ENCODE measurements around the gene IZUMO1. TPM values are rescaled to one million over a fixed set of nuclear protein-coding genes. Genes with fewer than 3 reads are reported as not detected.
A peak's percentile ranks its signal among the peaks of the same experiment; 100 is the strongest.

IZUMO1 gene
- total and polyA plus RNA-seq, 4 donors: 0.10 to 1.6 (median 0.66) TPM; not detected in 1

GRCh38 chr19:48735031-48735615, 11.6 kb downstream of the IZUMO1 start:
- H3K27ac ChIP-seq (ENCODE audit: low read depth in 1 of 2, low read length in 2 of 2): no peak overlapping the region
- no peaks in the 10 kb centered on the region for H3K4me1 ChIP-seq (ENCODE audit: control insufficient read depth in 1 of 2, insufficient read depth in 2 of 2, low read length in 2 of 2)
- H3K27me3 ChIP-seq (ENCODE audit: control insufficient read depth in 1 of 2, insufficient read depth in 2 of 2, low read length in 1 of 2): no peaks in the 10 kb centered on the region
- no peak for DNase-seq
- 20 to 24% methylated on average over 36 to 38 of the region's 38 CpGs for WGBS, 2 donors
- H3K4me3 ChIP-seq (ENCODE audit: low read length in 2 of 2): no peak overlapping the region
- intact Hi-C loops (cut with DNase I): no loop called here
- ATAC-seq (ENCODE audit: low FRiP score): no peak
- H3K9me3 ChIP-seq (ENCODE audit: control insufficient read depth, low read length): no peaks in the 10 kb centered on the region
- no peaks in the 10 kb centered on the region for H3K36me3 ChIP-seq (ENCODE audit: control insufficient read depth in 1 of 2, insufficient read depth in 2 of 2, low read length in 1 of 2)

- intact Hi-C loops (cut with DNase I): no loop called here
- H3K36me3 ChIP-seq (ENCODE audit: control insufficient read depth in 1 of 2, insufficient read depth in 2 of 2, low read length in 1 of 2): no peaks in the 10 kb centered on the region
These were observed 12.1 kb downstream of the IZUMO1 start for GRCh38 chr19:48734625-48735024.

GRCh38 chr19:48731452-48731851, 15.3 kb downstream of the IZUMO1 start:
- no peak overlapping the region for H3K4me3 ChIP-seq (ENCODE audit: low read length in 2 of 2)
- ATAC-seq (ENCODE audit: low FRiP score): no peak
- DNase-seq: no peak
- H3K27ac ChIP-seq (ENCODE audit: low read depth in 1 of 2, low read length in 2 of 2): no peak overlapping the region
- no peaks in the 10 kb centered on the region for H3K36me3 ChIP-seq (ENCODE audit: control insufficient read depth in 1 of 2, insufficient read depth in 2 of 2, low read length in 1 of 2)
- H3K9me3 ChIP-seq (ENCODE audit: control insufficient read depth, low read length): no peaks in the 10 kb centered on the region
- intact Hi-C loops (cut with DNase I): no loop called here
- no peaks in the 10 kb centered on the region for H3K27me3 ChIP-seq (ENCODE audit: control insufficient read depth in 1 of 2, insufficient read depth in 2 of 2, low read length in 1 of 2)
- H3K4me1 ChIP-seq (ENCODE audit: control insufficient read depth in 1 of 2, insufficient read depth in 2 of 2, low read length in 2 of 2): no peaks in the 10 kb centered on the region
- WGBS, 2 donors: 89 to 90% methylated on average over 4 of the region's 4 CpGs

More at GRCh38 chr19:48734625-48735024, 12.1 kb downstream of the IZUMO1 start:
- H3K27ac ChIP-seq (ENCODE audit: low read depth in 1 of 2, low read length in 2 of 2): no peak overlapping the region
- H3K4me3 ChIP-seq (ENCODE audit: low read length in 2 of 2): no peak overlapping the region
- no peak for DNase-seq
- no peak for ATAC-seq (ENCODE audit: low FRiP score)
- 95 to 98% methylated on average over 6 to 9 of the region's 9 CpGs for WGBS, 2 donors
- H3K4me1 ChIP-seq (ENCODE audit: control insufficient read depth in 1 of 2, insufficient read depth in 2 of 2, low read length in 2 of 2): no peaks in the 10 kb centered on the region
- H3K9me3 ChIP-seq (ENCODE audit: control insufficient read depth, low read length): no peaks in the 10 kb centered on the region
- H3K27me3 ChIP-seq (ENCODE audit: control insufficient read depth in 1 of 2, insufficient read depth in 2 of 2, low read length in 1 of 2): no peaks in the 10 kb centered on the region

- H3K36me3 ChIP-seq (ENCODE audit: control insufficient read depth in 1 of 2, insufficient read depth in 2 of 2, low read length in 1 of 2): no peaks in the 10 kb centered on the region
- ATAC-seq (ENCODE audit: low FRiP score): no peak
- no peaks in the 10 kb centered on the region for H3K9me3 ChIP-seq (ENCODE audit: control insufficient read depth, low read length)
- no peaks in the 10 kb centered on the region for H3K4me1 ChIP-seq (ENCODE audit: control insufficient read depth in 1 of 2, insufficient read depth in 2 of 2, low read length in 2 of 2)
- intact Hi-C loops (cut with DNase I): no loop called here
- H3K27ac ChIP-seq (ENCODE audit: low read depth in 1 of 2, low read length in 2 of 2): no peak overlapping the region
- no peak overlapping the region for H3K4me3 ChIP-seq (ENCODE audit: low read length in 2 of 2)
- H3K27me3 ChIP-seq (ENCODE audit: control insufficient read depth in 1 of 2, insufficient read depth in 2 of 2, low read length in 1 of 2): no peaks in the 10 kb centered on the region
- no peak for DNase-seq
- WGBS, 2 donors: 34 to 35% methylated on average over 76 to 77 of the region's 77 CpGs
These were observed 17.6 kb downstream of the IZUMO1 start for GRCh38 chr19:48728911-48729664.

- H3K4me3 ChIP-seq (ENCODE audit: low read length in 2 of 2): no peak overlapping the region
- WGBS, 2 donors: 84 to 92% methylated on average over 2 of the region's 2 CpGs
- intact Hi-C loops (cut with DNase I): no loop called here
- no peaks in the 10 kb centered on the region for H3K36me3 ChIP-seq (ENCODE audit: control insufficient read depth in 1 of 2, insufficient read depth in 2 of 2, low read length in 1 of 2)
- H3K27me3 ChIP-seq (ENCODE audit: control insufficient read depth in 1 of 2, insufficient read depth in 2 of 2, low read length in 1 of 2): no peaks in the 10 kb centered on the region
- no peaks in the 10 kb centered on the region for H3K9me3 ChIP-seq (ENCODE audit: control insufficient read depth, low read length)
- no peak for DNase-seq
- H3K4me1 ChIP-seq (ENCODE audit: control insufficient read depth in 1 of 2, insufficient read depth in 2 of 2, low read length in 2 of 2): no peaks in the 10 kb centered on the region
- no peak for ATAC-seq (ENCODE audit: low FRiP score)
- H3K27ac ChIP-seq (ENCODE audit: low read depth in 1 of 2, low read length in 2 of 2): no peak overlapping the region
These were observed 20.2 kb downstream of the IZUMO1 start for GRCh38 chr19:48726556-48726955.

GRCh38 chr19:48724796-48725753, 21.6 kb downstream of the IZUMO1 start:
- Histone ChIP-seq H3K36me3 (ENCODE audit: control insufficient read depth in 1 of 2, insufficient read depth in 2 of 2, low read length in 1 of 2) (no peaks in the 10 kb centered on the region), H3K27ac (ENCODE audit: low read depth in 1 of 2, low read length in 2 of 2) (peak overlapping the region in 1 of 2 donors; percentile 25), H3K4me3 (ENCODE audit: low read length in 2 of 2) (no peak overlapping the region), H3K27me3 (ENCODE audit: control insufficient read depth in 1 of 2, insufficient read depth in 2 of 2, low read length in 1 of 2) (no peaks in the 10 kb centered on the region), H3K4me1 (ENCODE audit: control insufficient read depth in 1 of 2, insufficient read depth in 2 of 2, low read length in 2 of 2) (no peaks in the 10 kb centered on the region), H3K9me3 (ENCODE audit: control insufficient read depth, low read length) (no peaks in the 10 kb centered on the region)
- 43 to 45% methylated on average over 11 of the region's 11 CpGs for WGBS, 2 donors
- intact Hi-C loops (cut with DNase I): no loop called here
- ATAC-seq (ENCODE audit: low FRiP score): peak; percentile 32
- DNase-seq: peak in 1 of 2 donors; percentile 66

GRCh38 chr19:48722196-48722708, 24.5 kb downstream of the IZUMO1 start:
- WGBS, 2 donors: 80 to 81% methylated on average over 11 of the region's 11 CpGs
- ATAC-seq (ENCODE audit: low FRiP score): no peak
- no peaks in the 10 kb centered on the region for H3K4me1 ChIP-seq (ENCODE audit: control insufficient read depth in 1 of 2, insufficient read depth in 2 of 2, low read length in 2 of 2)
- H3K4me3 ChIP-seq (ENCODE audit: low read length in 2 of 2): no peak overlapping the region
- no peak for DNase-seq
- H3K36me3 ChIP-seq (ENCODE audit: control insufficient read depth in 1 of 2, insufficient read depth in 2 of 2, low read length in 1 of 2): no peaks in the 10 kb centered on the region
- intact Hi-C loops (cut with DNase I): no loop called here
- H3K27ac ChIP-seq (ENCODE audit: low read depth in 1 of 2, low read length in 2 of 2): no peak overlapping the region
- H3K9me3 ChIP-seq (ENCODE audit: control insufficient read depth, low read length): no peaks in the 10 kb centered on the region
- no peaks in the 10 kb centered on the region for H3K27me3 ChIP-seq (ENCODE audit: control insufficient read depth in 1 of 2, insufficient read depth in 2 of 2, low read length in 1 of 2)

GRCh38 chr19:48720613-48721296, 26.0 kb downstream of the IZUMO1 start:
- 1% methylated on average over 42 of the region's 42 CpGs for WGBS, 2 donors
- Histone ChIP-seq H3K9me3 (ENCODE audit: control insufficient read depth, low read length) (no peaks in the 10 kb centered on the region), H3K27ac (ENCODE audit: low read depth in 1 of 2, low read length in 2 of 2) (peak overlapping the region in 1 of 2 donors; percentile 93), H3K4me1 (ENCODE audit: control insufficient read depth in 1 of 2, insufficient read depth in 2 of 2, low read length in 2 of 2) (no peaks in the 10 kb centered on the region), H3K27me3 (ENCODE audit: control insufficient read depth in 1 of 2, insufficient read depth in 2 of 2, low read length in 1 of 2) (no peaks in the 10 kb centered on the region), H3K36me3 (ENCODE audit: control insufficient read depth in 1 of 2, insufficient read depth in 2 of 2, low read length in 1 of 2) (no peaks in the 10 kb centered on the region), H3K4me3 (ENCODE audit: low read length in 2 of 2) (peak overlapping the region; percentile 15 to 31)
- intact Hi-C loops (cut with DNase I): no loop called here
- peak; percentile 90 for ATAC-seq (ENCODE audit: low FRiP score)
- DNase-seq: peak; percentile 99 to 100

Measured in aorta (tissue), 5 donors.